SK-N-SH (cell line): ENCODE results near the gene SLAMF8. TPM values are rescaled to one million over a fixed set of nuclear protein-coding genes. Genes with fewer than 3 reads are reported as not detected.

Experiments
- CTCF ChIA-PET: fragments of 300-600, 350-600 bp; formaldehyde crosslinking; extraction: SDS; loops from one replicate; lab custom pipeline; 2021; lab: Yijun Ruan, JAX
- POLR2A ChIA-PET: fragments of 350-600 bp; sonication (Branson Sonifier 250); formaldehyde crosslinking; extraction: SDS; loops from one replicate; lab custom pipeline; 2020; ENCODE audit warnings: antibody characterized with exemption, inconsistent platforms; lab: Yijun Ruan, JAX
- DNase-seq: peaks from one replicate; pipeline ENCODE4 v3.0.0; 2012
- H2AFZ ChIP-seq: fragments of 200-600 bp; sonication (generic); 2 replicates; pipeline ENCODE4 v1.8.1; 2016; ENCODE audit warnings: antibody characterized with exemption, mild to moderate bottlenecking, low read depth
- H3F3A ChIP-seq: fragments of 200-600 bp; sonication (generic); replicated peaks from 2 replicates; pipeline ENCODE3; 2016; ENCODE audit warnings: antibody characterized with exemption, mild to moderate bottlenecking; ENCODE audit not compliant: insufficient read depth
- H3K27ac ChIP-seq, 2 experiments: fragments of 200-500 bp in 1 of 2; fragments of 200-600 bp in 1 of 2; sonication (Bioruptor generic) in 1 of 2; sonication (generic), shearing (Covaris generic) in 1 of 2; 2 replicates each; pipeline versions ENCODE4 v1.5.1 to v1.6.1; 2014 to 2016; ENCODE audit warnings: low read depth in 2 of 2, inconsistent platforms in 1 of 2, low read length in 1 of 2, mild to moderate bottlenecking in 1 of 2, mixed read lengths in 1 of 2
- H3K27me3 ChIP-seq: fragments of 200-600 bp; sonication (generic), shearing (Covaris generic); 2 replicates; pipeline ENCODE4 v1.6.1; 2016; ENCODE audit warnings: mixed run types; ENCODE audit not compliant: insufficient read depth
- H3K36me3 ChIP-seq, 2 experiments: fragments of 200-500 bp in 1 of 2; fragments of 200-600 bp in 1 of 2; sonication (Bioruptor generic) in 1 of 2; sonication (generic) in 1 of 2; replicated peaks in 1 of 2; 2 replicates each; pipeline versions ENCODE3 to v1.5.1; 2014 to 2016; ENCODE audit warnings: low read length in 1 of 2, mild to moderate bottlenecking in 1 of 2; ENCODE audit not compliant: insufficient read depth in 2 of 2, control insufficient read depth in 1 of 2
- H3K4me1 ChIP-seq, 2 experiments: fragments of 200-500 bp in 1 of 2; fragments of 200-600 bp in 1 of 2; sonication (Bioruptor generic) in 1 of 2; sonication (generic), shearing (Covaris generic) in 1 of 2; 2 replicates each; pipeline versions ENCODE4 v1.5.1 to v1.6.1; 2014 to 2016; ENCODE audit warnings: low read depth in 1 of 2, low read length in 1 of 2, mixed run types in 1 of 2; ENCODE audit not compliant: insufficient read depth in 2 of 2, control insufficient read depth in 1 of 2
- H3K4me2 ChIP-seq: fragments of 200-600 bp; sonication (generic), shearing (Covaris generic); 2 replicates; pipeline ENCODE4 v1.6.1; 2017; ENCODE audit warnings: mixed run types
- H3K4me3 ChIP-seq, 2 experiments: fragments of 200-500 bp in 1 of 2; fragments of 200-600 bp in 1 of 2; sonication (Bioruptor generic) in 1 of 2; sonication (generic), shearing (Covaris generic) in 1 of 2; 2 replicates each; pipeline versions ENCODE4 v1.5.1 to v1.8.1; 2014 to 2016; ENCODE audit warnings: low read depth in 2 of 2, inconsistent platforms in 1 of 2, low read length in 1 of 2, mild to moderate bottlenecking in 1 of 2, mixed read lengths in 1 of 2, moderate library complexity in 1 of 2
- H3K79me2 ChIP-seq: fragments of 200-600 bp; sonication (generic); 2 replicates; pipeline ENCODE4 v1.8.1; 2017; ENCODE audit warnings: mild to moderate bottlenecking; ENCODE audit not compliant: insufficient read depth
- H3K9ac ChIP-seq: fragments of 200-600 bp; sonication (generic); 2 replicates; pipeline ENCODE4 v1.6.1; 2017; ENCODE audit warnings: mixed run types
- H3K9me2 ChIP-seq: fragments of 200-600 bp; sonication (generic); 2 replicates; pipeline ENCODE4 v1.6.1; 2017; ENCODE audit warnings: mixed run types
- H3K9me3 ChIP-seq: fragments of 200-600 bp; sonication (generic); 2 replicates; pipeline ENCODE4 v1.6.1; 2017; ENCODE audit warnings: mixed run types, mild to moderate bottlenecking, moderate library complexity
- H4K20me1 ChIP-seq: fragments of 200-600 bp; sonication (generic); 2 replicates; pipeline ENCODE4 v1.6.1; 2017; ENCODE audit warnings: mild to moderate bottlenecking, mixed run types; ENCODE audit not compliant: insufficient read depth
- EP300 ChIP-seq, 2 experiments: IDR thresholded peaks; 2 replicates each; pipeline versions ENCODE4 v1.4.0 to v1.6.1; 2012; ENCODE audit warnings: borderline replicate concordance in 1 of 2, low read depth in 1 of 2, low read length in 1 of 2
- EZH2phosphoT487 ChIP-seq: fragments of 200-600 bp; sonication (generic); IDR thresholded peaks from 2 replicates; pipeline ENCODE4 v1.6.1; 2017; ENCODE audit warnings: low read depth, mixed run types, mild to moderate bottlenecking, antibody characterized with exemption, moderate library complexity, borderline replicate concordance
- FOSL2 ChIP-seq: IDR thresholded peaks from 2 replicates; pipeline ENCODE4 v1.4.0; 2012; ENCODE audit warnings: low read depth, mild to moderate bottlenecking, moderate library complexity, borderline replicate concordance
- FOXJ3 ChIP-seq: sonication (generic); formaldehyde crosslinking; IDR thresholded peaks from 2 replicates; pipeline ENCODE4 v1.5.1; 2020; ENCODE audit warnings: mild to moderate bottlenecking, missing genetic modification reagents
- FOXM1 ChIP-seq: IDR thresholded peaks from 2 replicates; pipeline ENCODE4 v1.4.0; 2012; ENCODE audit warnings: low read depth, mild to moderate bottlenecking
- GABPA ChIP-seq: IDR thresholded peaks from 2 replicates; pipeline ENCODE4 v1.4.0; 2012; ENCODE audit warnings: low read depth, mild to moderate bottlenecking
- GATA2 ChIP-seq: sonication (generic); formaldehyde crosslinking; IDR thresholded peaks from 2 replicates; pipeline ENCODE4 v1.5.0; 2020; ENCODE audit warnings: mild to moderate bottlenecking, missing genetic modification reagents
- MAX ChIP-seq: IDR thresholded peaks from 2 replicates; pipeline ENCODE4 v1.4.0; 2012; ENCODE audit warnings: low read depth
- NFIC ChIP-seq: IDR thresholded peaks from 2 replicates; pipeline ENCODE4 v1.4.0; 2012; ENCODE audit warnings: borderline replicate concordance
- PBX3 ChIP-seq: IDR thresholded peaks from 2 replicates; pipeline ENCODE4; 2012
- RFX5 ChIP-seq: IDR thresholded peaks from 2 replicates; pipeline ENCODE4 v1.6.1; 2012; ENCODE audit warnings: mild to moderate bottlenecking, improper control_type of control experiment, low read length
- SMC3 ChIP-seq: IDR thresholded peaks from 2 replicates; pipeline ENCODE4 v1.6.1; 2012; ENCODE audit warnings: low read depth, low read length, improper control_type of control experiment
- TCF12 ChIP-seq: IDR thresholded peaks from 2 replicates; pipeline ENCODE4 v1.4.0; 2012
- TEAD4 ChIP-seq: IDR thresholded peaks from 2 replicates; pipeline ENCODE4 v1.4.0; 2012; ENCODE audit warnings: mild to moderate bottlenecking, borderline replicate concordance; ENCODE audit not compliant: insufficient read depth
- USF1 ChIP-seq: IDR thresholded peaks from 2 replicates; pipeline ENCODE4 v1.4.0; 2012; ENCODE audit warnings: low read depth, borderline replicate concordance
- WGBS: methylation state at CpG from one replicate; pipeline ENCODE4 v1.1.6; 2017; ENCODE audit warnings: low lambda C conversion rate; 5-methylcytosine and 5-hydroxymethylcytosine counted together
- polyA plus RNA-seq, 3 experiments: library from polyadenylated mRNA; depleted of rRNA; stranded (reverse); fragments of >200 nt; gene quantifications; 2 replicates each; pipeline ENCODE4 v1.2.3, GENCODE V29; 2012
- TF ChIP-seq, protein P1 (sequence below): IDR thresholded peaks from 2 replicates; pipeline ENCODE4 v1.6.1; 2012; ENCODE audit warnings: mild to moderate bottlenecking, low read depth, low read length, moderate library complexity

Gene SLAMF8
- polyA plus RNA-seq, 1 of the 3 experiments (the other 2 are of a cell fraction) = not detected

- Histone ChIP-seq H3K4me3 (no peak overlapping the region), H3F3A (peaks cover 5% of the 10 kb centered on the region), H2AFZ (no peak overlapping the region), H3K9me3 (no peaks in the 10 kb centered on the region), H3K9ac (no peak overlapping the region), H3K36me3 (no peaks in the 10 kb centered on the region), H3K4me1 (no peaks in the 10 kb centered on the region), H3K9me2 (no peaks in the 10 kb centered on the region), H3K4me2 (no peak overlapping the region), H4K20me1 (no peaks in the 10 kb centered on the region), H3K27ac (no peak overlapping the region), H3K79me2 (no peaks in the 10 kb centered on the region), H3K27me3 (peaks cover 10% of the 10 kb centered on the region; the same call in 1 of the 2 replicates)
- 67% methylated on average over 5 of the region's 5 CpGs for WGBS
- DNase-seq = no peak
- CTCF ChIA-PET = interaction anchor here (4.3 to 23.5 kb wide), 3 partner anchors 25 to 212 kb away, joined by 40 to 533 read pairs (median 84); no protein-coding TSS in a partner anchor
- TF ChIP-seq, protein P1, sequence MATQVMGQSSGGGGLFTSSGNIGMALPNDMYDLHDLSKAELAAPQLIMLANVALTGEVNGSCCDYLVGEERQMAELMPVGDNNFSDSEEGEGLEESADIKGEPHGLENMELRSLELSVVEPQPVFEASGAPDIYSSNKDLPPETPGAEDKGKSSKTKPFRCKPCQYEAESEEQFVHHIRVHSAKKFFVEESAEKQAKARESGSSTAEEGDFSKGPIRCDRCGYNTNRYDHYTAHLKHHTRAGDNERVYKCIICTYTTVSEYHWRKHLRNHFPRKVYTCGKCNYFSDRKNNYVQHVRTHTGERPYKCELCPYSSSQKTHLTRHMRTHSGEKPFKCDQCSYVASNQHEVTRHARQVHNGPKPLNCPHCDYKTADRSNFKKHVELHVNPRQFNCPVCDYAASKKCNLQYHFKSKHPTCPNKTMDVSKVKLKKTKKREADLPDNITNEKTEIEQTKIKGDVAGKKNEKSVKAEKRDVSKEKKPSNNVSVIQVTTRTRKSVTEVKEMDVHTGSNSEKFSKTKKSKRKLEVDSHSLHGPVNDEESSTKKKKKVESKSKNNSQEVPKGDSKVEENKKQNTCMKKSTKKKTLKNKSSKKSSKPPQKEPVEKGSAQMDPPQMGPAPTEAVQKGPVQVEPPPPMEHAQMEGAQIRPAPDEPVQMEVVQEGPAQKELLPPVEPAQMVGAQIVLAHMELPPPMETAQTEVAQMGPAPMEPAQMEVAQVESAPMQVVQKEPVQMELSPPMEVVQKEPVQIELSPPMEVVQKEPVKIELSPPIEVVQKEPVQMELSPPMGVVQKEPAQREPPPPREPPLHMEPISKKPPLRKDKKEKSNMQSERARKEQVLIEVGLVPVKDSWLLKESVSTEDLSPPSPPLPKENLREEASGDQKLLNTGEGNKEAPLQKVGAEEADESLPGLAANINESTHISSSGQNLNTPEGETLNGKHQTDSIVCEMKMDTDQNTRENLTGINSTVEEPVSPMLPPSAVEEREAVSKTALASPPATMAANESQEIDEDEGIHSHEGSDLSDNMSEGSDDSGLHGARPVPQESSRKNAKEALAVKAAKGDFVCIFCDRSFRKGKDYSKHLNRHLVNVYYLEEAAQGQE = no peak
- no peak for TF ChIP-seq GATA2 (CRISPR knock-in tag)
- no peak for TF ChIP-seq TCF12
- no peak for TF ChIP-seq EP300 (IDR thresholded peaks at IDR 0.05; ENCODE audit: borderline replicate concordance in 1 of 2, low read depth in 1 of 2, low read length in 1 of 2)
- TF ChIP-seq GABPA = no peak
- TF ChIP-seq FOSL2 = no peak
- no peak for TF ChIP-seq RFX5
- TF ChIP-seq SMC3 = no peak
- TF ChIP-seq PBX3 = no peak
- no peak for TF ChIP-seq FOXJ3
- TF ChIP-seq TEAD4 = no peak
- no peak for TF ChIP-seq FOXM1
- TF ChIP-seq EZH2phosphoT487 = no peak
- no peak for TF ChIP-seq USF1
- TF ChIP-seq NFIC = no peak
- TF ChIP-seq MAX = no peak
- POLR2A ChIA-PET = no interaction called here
These were observed 31.1 kb upstream of the SLAMF8 start for GRCh38 chr1:159795534-159795933.
